ENCODE results near the gene TAF4. TPM values are rescaled to one million over a fixed set of nuclear protein-coding genes. Genes with fewer than 3 reads are reported as not detected.
A peak's percentile ranks its signal among the peaks of the same experiment; 100 is the strongest.

The TAF4 gene
- total and polyA plus RNA-seq, 2 donors from 2014 or later = 3.7 to 18.4 TPM

DNA sequence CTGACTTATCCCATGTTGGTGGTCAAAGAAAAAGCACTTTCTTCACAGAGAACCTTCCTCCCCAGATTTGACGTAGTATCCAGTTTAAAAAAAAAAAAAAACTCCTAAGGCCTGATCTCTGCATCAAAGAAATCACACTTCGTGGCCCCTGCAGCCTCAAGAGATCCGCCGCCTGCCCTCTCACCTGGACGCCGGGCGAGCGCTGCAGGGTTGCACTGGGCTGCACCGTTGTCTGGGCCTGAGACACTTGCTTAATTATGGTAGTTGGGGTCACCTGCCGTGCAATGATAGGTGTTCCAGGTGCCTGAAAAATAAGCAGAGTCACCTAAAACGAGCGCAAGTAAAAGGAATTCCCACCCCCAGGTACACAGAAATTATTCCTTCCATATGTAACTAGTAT, 53.0 kb downstream of the TAF4 start:
- Histone ChIP-seq H3K9ac (ENCODE audit: low read length in 3 of 3) (no peak overlapping the region), H3K27me3 (ENCODE audit: control insufficient read depth, insufficient read depth, low read length) (no peaks in the 10 kb centered on the region), H3K4me3 (ENCODE audit: low read length in 3 of 3) (no peak overlapping the region), H3K27ac (ENCODE audit: low read depth in 2 of 2, low read length in 2 of 2) (no peak overlapping the region), H3K4me1 (ENCODE audit: control insufficient read depth in 2 of 3, insufficient read depth in 2 of 3, low read depth in 1 of 3, low read length in 3 of 3) (peaks cover 0 to 4% (median 0%) of the 10 kb centered on the region in 3 donors), H3K9me3 (ENCODE audit: control insufficient read depth in 2 of 3, insufficient read depth in 1 of 3, low read length in 3 of 3) (no peaks in the 10 kb centered on the region), H3K36me3 (ENCODE audit: control insufficient read depth in 2 of 3, insufficient read depth in 3 of 3, low read length in 3 of 3) (peaks cover 2 to 34% (median 17%) of the 10 kb centered on the region in 3 donors)
- DNase-seq = peak in 1 of 5 donors; percentile 35
- intact Hi-C loops (cut with DNase I) = loop anchor here (10.0 kb wide), 1 partner anchor 122 kb away; no protein-coding TSS in a partner anchor
- FAIRE-seq = no peak
- TF ChIP-seq, protein P1, sequence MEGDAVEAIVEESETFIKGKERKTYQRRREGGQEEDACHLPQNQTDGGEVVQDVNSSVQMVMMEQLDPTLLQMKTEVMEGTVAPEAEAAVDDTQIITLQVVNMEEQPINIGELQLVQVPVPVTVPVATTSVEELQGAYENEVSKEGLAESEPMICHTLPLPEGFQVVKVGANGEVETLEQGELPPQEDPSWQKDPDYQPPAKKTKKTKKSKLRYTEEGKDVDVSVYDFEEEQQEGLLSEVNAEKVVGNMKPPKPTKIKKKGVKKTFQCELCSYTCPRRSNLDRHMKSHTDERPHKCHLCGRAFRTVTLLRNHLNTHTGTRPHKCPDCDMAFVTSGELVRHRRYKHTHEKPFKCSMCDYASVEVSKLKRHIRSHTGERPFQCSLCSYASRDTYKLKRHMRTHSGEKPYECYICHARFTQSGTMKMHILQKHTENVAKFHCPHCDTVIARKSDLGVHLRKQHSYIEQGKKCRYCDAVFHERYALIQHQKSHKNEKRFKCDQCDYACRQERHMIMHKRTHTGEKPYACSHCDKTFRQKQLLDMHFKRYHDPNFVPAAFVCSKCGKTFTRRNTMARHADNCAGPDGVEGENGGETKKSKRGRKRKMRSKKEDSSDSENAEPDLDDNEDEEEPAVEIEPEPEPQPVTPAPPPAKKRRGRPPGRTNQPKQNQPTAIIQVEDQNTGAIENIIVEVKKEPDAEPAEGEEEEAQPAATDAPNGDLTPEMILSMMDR (IDR thresholded peaks at IDR 0.05; ENCODE audit: borderline replicate concordance, extremely low read depth, insufficient read depth) = no peak

DNA sequence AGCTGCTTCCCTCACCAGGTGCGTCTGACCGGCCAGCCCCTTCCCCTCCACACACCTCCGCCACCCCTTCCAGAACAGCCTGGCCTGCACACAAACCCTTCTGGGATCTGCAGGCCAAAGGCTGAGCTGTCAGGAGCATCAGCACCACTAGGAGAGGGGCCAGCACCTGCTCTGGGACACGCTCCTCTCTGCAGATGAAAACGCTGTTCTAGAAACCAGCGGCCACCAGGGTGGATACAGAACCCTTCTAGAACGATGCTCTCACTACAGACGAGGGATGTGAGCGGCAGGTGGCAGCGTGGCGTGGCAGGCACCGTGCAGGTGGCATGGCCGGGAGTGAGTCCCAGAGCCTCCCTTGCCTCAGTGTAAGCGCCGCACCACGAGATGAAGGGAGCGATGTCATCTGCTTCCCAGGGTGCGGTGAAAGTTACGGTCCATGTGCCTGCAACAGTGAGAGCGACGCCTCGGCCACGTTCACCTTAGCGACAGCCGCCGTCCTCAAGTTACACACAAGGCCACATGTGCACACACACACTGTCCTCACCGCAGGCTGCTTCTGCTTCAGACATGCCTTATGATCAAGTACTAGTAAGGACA, 53.6 kb downstream of the TAF4 start:
- Histone ChIP-seq H3K27ac (ENCODE audit: low read depth in 2 of 2, low read length in 2 of 2) (no peak overlapping the region), H3K4me3 (ENCODE audit: low read length in 3 of 3) (no peak overlapping the region), H3K9me3 (ENCODE audit: control insufficient read depth in 2 of 3, insufficient read depth in 1 of 3, low read length in 3 of 3) (no peaks in the 10 kb centered on the region), H3K36me3 (ENCODE audit: control insufficient read depth in 2 of 3, insufficient read depth in 3 of 3, low read length in 3 of 3) (peaks cover 2 to 40% (median 19%) of the 10 kb centered on the region in 3 donors), H3K27me3 (ENCODE audit: control insufficient read depth, insufficient read depth, low read length) (no peaks in the 10 kb centered on the region), H3K9ac (ENCODE audit: low read length in 3 of 3) (no peak overlapping the region), H3K4me1 (ENCODE audit: control insufficient read depth in 2 of 3, insufficient read depth in 2 of 3, low read depth in 1 of 3, low read length in 3 of 3) (peaks cover 0 to 4% (median 0%) of the 10 kb centered on the region in 3 donors)
- intact Hi-C loops (cut with DNase I) = loop anchor here (10.0 kb wide), 1 partner anchor 123 kb away; no protein-coding TSS in a partner anchor
- FAIRE-seq (no peak), DNase-seq (peak in 1 of 5 donors; percentile 64)
- TF ChIP-seq, protein P1 (IDR thresholded peaks at IDR 0.05; ENCODE audit: borderline replicate concordance, extremely low read depth, insufficient read depth) = no peak

DNA sequence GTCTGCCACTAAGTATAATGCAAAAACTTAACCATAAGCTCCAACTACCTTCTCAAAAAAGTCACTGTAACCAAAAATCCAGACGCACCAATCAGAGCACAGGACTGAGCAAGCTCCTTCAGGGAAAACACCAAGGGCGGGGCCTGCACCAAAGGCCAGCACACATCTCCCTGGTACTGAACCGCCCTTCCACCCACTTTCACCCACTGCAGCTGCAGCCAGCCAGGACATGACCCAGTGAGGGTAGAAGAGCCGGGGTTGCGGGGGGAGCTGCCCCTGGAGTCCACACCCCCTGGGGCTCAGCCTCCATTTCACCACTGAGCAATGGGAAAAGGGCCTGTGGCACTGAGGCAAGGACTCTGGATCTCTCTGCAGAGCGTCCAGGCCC, 54.3 kb downstream of the TAF4 start:
- intact Hi-C loops (cut with DNase I) = loop anchor here (10.0 kb wide), 1 partner anchor 123 kb away; no protein-coding TSS in a partner anchor
- TF ChIP-seq, protein P1 (IDR thresholded peaks at IDR 0.05; ENCODE audit: borderline replicate concordance, extremely low read depth, insufficient read depth) = no peak
- Histone ChIP-seq H3K27ac (ENCODE audit: low read depth in 2 of 2, low read length in 2 of 2) (no peak overlapping the region), H3K36me3 (ENCODE audit: control insufficient read depth in 2 of 3, insufficient read depth in 3 of 3, low read length in 3 of 3) (peaks cover 2 to 42% (median 19%) of the 10 kb centered on the region in 3 donors), H3K4me1 (ENCODE audit: control insufficient read depth in 2 of 3, insufficient read depth in 2 of 3, low read depth in 1 of 3, low read length in 3 of 3) (peaks cover 0 to 4% (median 0%) of the 10 kb centered on the region in 3 donors), H3K9me3 (ENCODE audit: control insufficient read depth in 2 of 3, insufficient read depth in 1 of 3, low read length in 3 of 3) (no peaks in the 10 kb centered on the region), H3K27me3 (ENCODE audit: control insufficient read depth, insufficient read depth, low read length) (no peaks in the 10 kb centered on the region), H3K9ac (ENCODE audit: low read length in 3 of 3) (no peak overlapping the region), H3K4me3 (ENCODE audit: low read length in 3 of 3) (no peak overlapping the region)
- FAIRE-seq (no peak), DNase-seq (no peak)

All from kidney (tissue), 14 donors.